ENCODE results near the gene PGBD2.
A peak's percentile ranks its signal among the peaks of the same experiment; 100 is the strongest.
"Not testable (repeated sequence)": the region's sequence is repeated elsewhere in the genome, so short reads cannot be mapped to it uniquely, and the experiment has no call there.

Gene PGBD2

DNA sequence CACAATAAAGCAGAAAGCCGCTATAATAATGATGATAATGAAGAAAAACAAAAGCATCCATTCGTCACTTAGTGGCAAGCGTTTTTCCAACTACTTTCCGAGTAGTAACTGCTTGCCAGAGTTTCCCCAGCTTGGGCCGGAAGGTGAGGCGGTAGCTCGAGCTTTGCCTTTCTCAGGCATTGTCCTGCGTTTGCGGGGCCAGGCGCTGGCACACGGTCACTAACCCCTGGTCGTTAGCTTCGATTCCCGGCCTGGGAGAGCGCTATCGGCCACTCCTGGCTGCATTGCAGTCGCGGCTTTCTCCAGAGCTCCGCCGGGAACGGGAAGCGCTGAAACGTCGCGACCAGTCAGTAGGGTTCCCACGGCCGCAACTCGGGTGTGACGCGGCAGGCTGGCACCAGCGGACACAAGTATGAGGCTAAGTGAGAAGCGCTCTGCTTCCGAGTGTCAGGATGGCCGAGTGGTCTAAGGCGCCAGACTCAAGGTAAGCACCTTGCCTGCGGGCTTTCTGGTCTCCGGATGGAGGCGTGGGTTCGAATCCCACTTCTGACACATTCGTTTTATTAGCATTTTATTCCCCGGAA lies 32.5 kb upstream of the PGBD2 start:
- peak; percentile 94 for DNase-seq (ENCODE audit: low read depth)
- peak overlapping the region; percentile 82 for H3K4me3 ChIP-seq (ENCODE audit: low read depth, low read length)
- peak; percentile 57 for TF ChIP-seq POLR2A (IDR thresholded peaks at IDR 0.05; ENCODE audit: extremely low read depth, insufficient read length)
- TF ChIP-seq, protein P1, sequence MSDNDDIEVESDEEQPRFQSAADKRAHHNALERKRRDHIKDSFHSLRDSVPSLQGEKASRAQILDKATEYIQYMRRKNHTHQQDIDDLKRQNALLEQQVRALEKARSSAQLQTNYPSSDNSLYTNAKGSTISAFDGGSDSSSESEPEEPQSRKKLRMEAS (IDR thresholded peaks at IDR 0.05; ENCODE audit: low read depth, low read length) = peak; percentile 46
- TF ChIP-seq MYC (IDR thresholded peaks at IDR 0.05; ENCODE audit: low read depth, low read length) = no peak

DNA sequence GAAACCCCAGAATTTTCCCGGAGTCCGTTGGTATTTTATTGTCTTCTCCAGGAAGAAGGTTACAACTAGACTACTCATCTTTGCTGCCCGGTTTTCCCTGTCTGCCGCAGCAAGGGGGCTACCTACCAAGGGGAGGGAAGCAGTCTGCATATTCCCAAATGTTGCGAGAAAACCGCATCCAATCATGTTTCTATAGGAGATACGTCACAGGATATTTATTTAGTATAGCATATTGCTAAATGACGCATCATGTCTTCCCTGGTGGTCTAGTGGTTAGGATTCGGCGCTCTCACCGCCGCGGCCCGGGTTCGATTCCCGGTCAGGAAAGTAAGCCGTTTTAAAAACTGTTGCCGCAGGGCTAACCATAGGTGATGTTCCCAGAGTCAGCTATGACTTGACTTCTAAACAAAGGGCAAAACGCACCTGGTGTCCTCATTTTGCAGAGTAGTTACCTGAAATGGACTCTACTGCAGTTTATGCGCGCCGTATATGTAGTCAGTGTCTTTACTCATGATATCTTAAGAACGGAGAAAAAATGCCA lies 32.0 kb upstream of the PGBD2 start:
- peak; percentile 83 for DNase-seq (ENCODE audit: low read depth)
- peak overlapping the region; percentile 82 for H3K4me3 ChIP-seq (ENCODE audit: low read depth, low read length)
- TF ChIP-seq MYC (IDR thresholded peaks at IDR 0.05; ENCODE audit: low read depth, low read length) (no peak), POLR2A (IDR thresholded peaks at IDR 0.05; ENCODE audit: extremely low read depth, insufficient read length) (no peak), CTCF (IDR thresholded peaks at IDR 0.05; ENCODE audit: low read depth, low read length) (no peak)
- TF ChIP-seq, protein P1 (IDR thresholded peaks at IDR 0.05; ENCODE audit: low read depth, low read length) = no peak; the same call in 1 of the 2 replicates

- DNase-seq (ENCODE audit: low read depth) = no peak
- TF ChIP-seq, protein P1 (IDR thresholded peaks at IDR 0.05; ENCODE audit: low read depth, low read length) = no peak
- no peak for TF ChIP-seq MYC (IDR thresholded peaks at IDR 0.05; ENCODE audit: low read depth, low read length)
- no peak for TF ChIP-seq POLR2A (IDR thresholded peaks at IDR 0.05; ENCODE audit: extremely low read depth, insufficient read length)
- TF ChIP-seq CTCF (IDR thresholded peaks at IDR 0.05; ENCODE audit: low read depth, low read length) = no peak
- H3K4me3 ChIP-seq (ENCODE audit: low read depth, low read length) = no peak overlapping the region
Observed at GRCh38 chr1:248881261-248881660, 24.8 kb upstream of the PGBD2 start.

- not testable (repeated sequence) for DNase-seq (ENCODE audit: low read depth); H3K4me3 ChIP-seq (ENCODE audit: low read depth, low read length)
Observed at GRCh38 chr1:248882427-248882826, 23.6 kb upstream of the PGBD2 start.

- TF ChIP-seq, protein P1 (IDR thresholded peaks at IDR 0.05; ENCODE audit: low read depth, low read length) = no peak
- no peak for TF ChIP-seq CTCF (IDR thresholded peaks at IDR 0.05; ENCODE audit: low read depth, low read length)
- TF ChIP-seq POLR2A (IDR thresholded peaks at IDR 0.05; ENCODE audit: extremely low read depth, insufficient read length) = no peak
- TF ChIP-seq MYC (IDR thresholded peaks at IDR 0.05; ENCODE audit: low read depth, low read length) = no peak
- DNase-seq (ENCODE audit: low read depth) = no peak
- H3K4me3 ChIP-seq (ENCODE audit: low read depth, low read length) = no peak overlapping the region
Observed at GRCh38 chr1:248884632-248885295, 21.3 kb upstream of the PGBD2 start.

- no peak overlapping the region for H3K4me3 ChIP-seq (ENCODE audit: low read depth, low read length)
- TF ChIP-seq, protein P1 (IDR thresholded peaks at IDR 0.05; ENCODE audit: low read depth, low read length) = no peak
- no peak for TF ChIP-seq CTCF (IDR thresholded peaks at IDR 0.05; ENCODE audit: low read depth, low read length)
- TF ChIP-seq POLR2A (IDR thresholded peaks at IDR 0.05; ENCODE audit: extremely low read depth, insufficient read length) = no peak
- TF ChIP-seq MYC (IDR thresholded peaks at IDR 0.05; ENCODE audit: low read depth, low read length) = no peak
- no peak for DNase-seq (ENCODE audit: low read depth)
Observed at GRCh38 chr1:248885646-248886045, 20.4 kb upstream of the PGBD2 start.
